HepG2 (cell line): ENCODE results near the gene MOGAT3. TPM values are rescaled to one million over a fixed set of nuclear protein-coding genes. Genes with fewer than 3 reads are reported as not detected.

Source experiments
- ARID2 ChIP-seq: sonication (generic); formaldehyde crosslinking; IDR thresholded peaks from 2 replicates; pipeline ENCODE4 v1.8.1; 2022; ENCODE audit warnings: mild to moderate bottlenecking, missing genetic modification reagents, borderline replicate concordance
- HMG20A ChIP-seq: IDR thresholded peaks from 2 replicates; pipeline ENCODE4 v1.6.1; 2016; ENCODE audit warnings: borderline replicate concordance
- KLF11 ChIP-seq: IDR thresholded peaks from 2 replicates; pipeline ENCODE4 v1.6.1; 2016; ENCODE audit warnings: missing compliant biosample characterization
- POGZ ChIP-seq: sonication (generic); formaldehyde crosslinking; IDR thresholded peaks from 2 replicates; pipeline ENCODE4 v1.4.0; 2020; ENCODE audit warnings: mild to moderate bottlenecking, missing genetic modification reagents
- SCMH1 ChIP-seq: sonication (generic); formaldehyde crosslinking; IDR thresholded peaks from 2 replicates; pipeline ENCODE4 v1.9.0; 2021; ENCODE audit warnings: missing genetic modification reagents, mild to moderate bottlenecking, borderline replicate concordance
- TCF7L2 ChIP-seq: IDR thresholded peaks from 2 replicates; pipeline ENCODE4 v1.6.1; 2011; ENCODE audit warnings: mild to moderate bottlenecking, low read depth, low read length, moderate library complexity
- ZBTB7A ChIP-seq: sonication (generic); formaldehyde crosslinking; IDR thresholded peaks from 2 replicates; pipeline ENCODE4 v1.8.0; 2022; ENCODE audit warnings: mild to moderate bottlenecking, missing genetic modification reagents
- ZFP36L1 ChIP-seq: sonication (generic); formaldehyde crosslinking; IDR thresholded peaks from 2 replicates; pipeline ENCODE4 v1.8.0; 2022; ENCODE audit warnings: mild to moderate bottlenecking, missing genetic modification reagents, moderate library complexity
- ZKSCAN5 ChIP-seq: sonication (generic); formaldehyde crosslinking; IDR thresholded peaks from 2 replicates; pipeline ENCODE4 v1.5.1; 2020; ENCODE audit warnings: mild to moderate bottlenecking, missing genetic modification reagents
- ZNF343 ChIP-seq: sonication (generic); formaldehyde crosslinking; IDR thresholded peaks from 2 replicates; pipeline ENCODE4 v1.4.0; 2020; ENCODE audit warnings: mild to moderate bottlenecking, missing genetic modification reagents
- polyA plus RNA-seq, 8 experiments: library from polyadenylated mRNA; depleted of rRNA in 3 of 8; stranded (reverse) in 7 of 8; unstranded in 1 of 8; fragments of >200 nt; fragmentation: Illumina TruSeq in 4 of 8; extraction: Trizol in 4 of 8; gene quantifications; 2 replicates each; pipeline versions ENCODE4 v1.2.1 to v1.2.3, GENCODE V29; 2011 to 2016; ENCODE audit warnings: low read depth in 4 of 8, missing spikeins in 1 of 8, mixed read lengths in 1 of 8; ENCODE audit not compliant: insufficient read depth in 1 of 8
- total RNA-seq, 5 experiments: library from RNA; depleted of rRNA; stranded (reverse); fragments of >200 nt; fragmentation: Illumina TruSeq; extraction: Trizol; gene quantifications; 2 replicates each; pipeline ENCODE4 v1.2.3, GENCODE V29; 2016; ENCODE audit warnings: low read depth in 1 of 5
- TF ChIP-seq, protein P1 (sequence below), 2 experiments: fragments of 450-650 bp in 1 of 2; sonication (generic) in 1 of 2; formaldehyde crosslinking; IDR thresholded peaks; 2 replicates each; pipeline versions ENCODE4 v1.5.0 to v1.8.0; 2020 to 2022; ENCODE audit warnings: mild to moderate bottlenecking in 1 of 2, missing genetic modification reagents in 1 of 2
- TF ChIP-seq, protein P2 (sequence below): sonication (generic); formaldehyde crosslinking; IDR thresholded peaks from 2 replicates; pipeline ENCODE4 v1.5.0; 2020; ENCODE audit warnings: mild to moderate bottlenecking, missing genetic modification reagents, borderline replicate concordance
- TF ChIP-seq, protein P3 (sequence below): sonication (generic); formaldehyde crosslinking; IDR thresholded peaks from 2 replicates; pipeline ENCODE4 v1.4.0; 2020; ENCODE audit warnings: missing genetic modification reagents
- TF ChIP-seq, protein P4 (sequence below): sonication (generic); formaldehyde crosslinking; IDR thresholded peaks from 2 replicates; pipeline ENCODE4 v1.4.0; 2020; ENCODE audit warnings: missing genetic modification reagents, borderline replicate concordance
- TF ChIP-seq, protein P5 (sequence below): sonication (generic); formaldehyde crosslinking; IDR thresholded peaks from 2 replicates; pipeline ENCODE4 v1.4.0; 2020; ENCODE audit warnings: missing genetic modification reagents
- TF ChIP-seq, protein P6 (sequence below): IDR thresholded peaks from 2 replicates; pipeline ENCODE4 v1.6.1; 2016; ENCODE audit warnings: low read depth

MOGAT3 gene
- total and polyA plus RNA-seq, 2 of the 13 experiments (the other 11 are each of a cell fraction or from before 2014, with no cell fraction given), result 22.5 to 30.5 TPM

DNA sequence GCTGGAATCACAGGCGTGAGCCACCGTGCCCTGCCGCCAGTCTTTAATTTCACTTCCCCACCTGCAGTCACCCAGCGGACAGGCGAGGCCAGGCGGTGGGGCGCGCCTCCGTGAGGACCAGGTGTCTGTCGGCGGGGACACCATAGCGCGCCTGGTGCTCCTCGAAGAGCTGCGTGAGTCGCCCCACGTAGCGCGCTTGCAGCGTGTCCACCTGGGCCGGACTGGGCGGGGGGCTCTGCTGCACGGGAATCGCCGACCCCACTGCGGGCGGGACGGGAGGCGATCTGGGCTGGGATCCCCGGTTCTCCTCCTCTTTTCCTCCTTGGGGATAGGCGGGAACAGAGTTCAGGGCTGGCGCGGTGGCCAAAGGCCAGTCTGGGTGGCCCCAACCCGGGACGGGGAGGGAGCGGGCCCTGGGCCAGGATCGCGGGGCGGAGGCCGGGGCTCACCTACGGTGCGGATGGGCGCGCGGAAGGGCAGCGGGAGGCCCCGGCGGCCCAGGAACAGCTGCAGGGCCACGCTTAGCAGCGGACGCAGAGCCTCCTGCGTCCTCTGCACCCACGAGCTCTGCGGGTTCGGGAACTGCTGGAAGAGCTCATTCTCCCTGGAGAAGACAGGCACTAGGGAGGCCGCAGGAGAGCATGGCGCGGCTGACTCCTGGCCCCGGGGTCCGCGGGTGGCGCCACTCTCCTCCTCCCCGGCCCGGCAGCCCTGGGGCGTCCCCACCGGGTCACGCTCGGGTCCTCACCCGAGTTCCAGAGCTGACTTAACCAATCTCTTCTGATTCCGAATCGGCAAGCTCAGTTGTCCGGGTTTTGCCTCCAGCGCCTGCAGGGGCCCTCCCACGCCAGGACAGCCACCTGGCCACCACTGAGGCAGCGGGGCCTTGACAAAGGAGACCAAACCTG lies 1.1 kb upstream of the MOGAT3 start (continued):
- TF ChIP-seq, protein P1, sequence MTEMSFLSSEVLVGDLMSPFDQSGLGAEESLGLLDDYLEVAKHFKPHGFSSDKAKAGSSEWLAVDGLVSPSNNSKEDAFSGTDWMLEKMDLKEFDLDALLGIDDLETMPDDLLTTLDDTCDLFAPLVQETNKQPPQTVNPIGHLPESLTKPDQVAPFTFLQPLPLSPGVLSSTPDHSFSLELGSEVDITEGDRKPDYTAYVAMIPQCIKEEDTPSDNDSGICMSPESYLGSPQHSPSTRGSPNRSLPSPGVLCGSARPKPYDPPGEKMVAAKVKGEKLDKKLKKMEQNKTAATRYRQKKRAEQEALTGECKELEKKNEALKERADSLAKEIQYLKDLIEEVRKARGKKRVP (CRISPR knock-in tag; IDR thresholded peaks at IDR 0.05), result no peak
- peak; percentile 55 for TF ChIP-seq POGZ
- TF ChIP-seq, protein P2, sequence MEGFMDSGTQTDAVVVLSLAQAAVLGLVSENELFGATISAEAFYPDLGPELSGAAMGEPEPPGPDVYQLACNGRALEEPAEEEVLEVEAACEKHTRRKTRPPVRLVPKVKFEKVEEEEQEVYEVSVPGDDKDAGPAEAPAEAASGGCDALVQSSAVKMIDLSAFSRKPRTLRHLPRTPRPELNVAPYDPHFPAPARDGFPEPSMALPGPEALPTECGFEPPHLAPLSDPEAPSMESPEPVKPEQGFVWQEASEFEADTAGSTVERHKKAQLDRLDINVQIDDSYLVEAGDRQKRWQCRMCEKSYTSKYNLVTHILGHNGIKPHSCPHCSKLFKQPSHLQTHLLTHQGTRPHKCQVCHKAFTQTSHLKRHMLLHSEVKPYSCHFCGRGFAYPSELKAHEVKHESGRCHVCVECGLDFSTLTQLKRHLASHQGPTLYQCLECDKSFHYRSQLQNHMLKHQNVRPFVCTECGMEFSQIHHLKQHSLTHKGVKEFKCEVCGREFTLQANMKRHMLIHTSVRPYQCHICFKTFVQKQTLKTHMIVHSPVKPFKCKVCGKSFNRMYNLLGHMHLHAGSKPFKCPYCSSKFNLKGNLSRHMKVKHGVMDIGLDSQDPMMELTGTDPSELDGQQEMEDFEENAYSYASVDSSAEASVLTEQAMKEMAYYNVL (CRISPR knock-in tag), result peak; percentile 74
- TF ChIP-seq SCMH1 (CRISPR knock-in tag), result no peak
- TF ChIP-seq, protein P3, sequence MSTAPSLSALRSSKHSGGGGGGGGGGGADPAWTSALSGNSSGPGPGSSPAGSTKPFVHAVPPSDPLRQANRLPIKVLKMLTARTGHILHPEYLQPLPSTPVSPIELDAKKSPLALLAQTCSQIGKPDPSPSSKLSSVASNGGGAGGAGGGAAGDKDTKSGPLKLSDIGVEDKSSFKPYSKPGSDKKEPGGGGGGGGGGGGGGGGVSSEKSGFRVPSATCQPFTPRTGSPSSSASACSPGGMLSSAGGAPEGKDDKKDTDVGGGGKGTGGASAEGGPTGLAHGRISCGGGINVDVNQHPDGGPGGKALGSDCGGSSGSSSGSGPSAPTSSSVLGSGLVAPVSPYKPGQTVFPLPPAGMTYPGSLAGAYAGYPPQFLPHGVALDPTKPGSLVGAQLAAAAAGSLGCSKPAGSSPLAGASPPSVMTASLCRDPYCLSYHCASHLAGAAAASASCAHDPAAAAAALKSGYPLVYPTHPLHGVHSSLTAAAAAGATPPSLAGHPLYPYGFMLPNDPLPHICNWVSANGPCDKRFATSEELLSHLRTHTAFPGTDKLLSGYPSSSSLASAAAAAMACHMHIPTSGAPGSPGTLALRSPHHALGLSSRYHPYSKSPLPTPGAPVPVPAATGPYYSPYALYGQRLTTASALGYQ, result no peak; the same call in 1 of the 2 replicates
- TF ChIP-seq TCF7L2, result no peak
- TF ChIP-seq, protein P4, sequence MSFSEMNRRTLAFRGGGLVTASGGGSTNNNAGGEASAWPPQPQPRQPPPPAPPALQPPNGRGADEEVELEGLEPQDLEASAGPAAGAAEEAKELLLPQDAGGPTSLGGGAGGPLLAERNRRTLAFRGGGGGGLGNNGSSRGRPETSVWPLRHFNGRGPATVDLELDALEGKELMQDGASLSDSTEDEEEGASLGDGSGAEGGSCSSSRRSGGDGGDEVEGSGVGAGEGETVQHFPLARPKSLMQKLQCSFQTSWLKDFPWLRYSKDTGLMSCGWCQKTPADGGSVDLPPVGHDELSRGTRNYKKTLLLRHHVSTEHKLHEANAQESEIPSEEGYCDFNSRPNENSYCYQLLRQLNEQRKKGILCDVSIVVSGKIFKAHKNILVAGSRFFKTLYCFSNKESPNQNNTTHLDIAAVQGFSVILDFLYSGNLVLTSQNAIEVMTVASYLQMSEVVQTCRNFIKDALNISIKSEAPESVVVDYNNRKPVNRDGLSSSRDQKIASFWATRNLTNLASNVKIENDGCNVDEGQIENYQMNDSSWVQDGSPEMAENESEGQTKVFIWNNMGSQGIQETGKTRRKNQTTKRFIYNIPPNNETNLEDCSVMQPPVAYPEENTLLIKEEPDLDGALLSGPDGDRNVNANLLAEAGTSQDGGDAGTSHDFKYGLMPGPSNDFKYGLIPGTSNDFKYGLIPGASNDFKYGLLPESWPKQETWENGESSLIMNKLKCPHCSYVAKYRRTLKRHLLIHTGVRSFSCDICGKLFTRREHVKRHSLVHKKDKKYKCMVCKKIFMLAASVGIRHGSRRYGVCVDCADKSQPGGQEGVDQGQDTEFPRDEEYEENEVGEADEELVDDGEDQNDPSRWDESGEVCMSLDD (CRISPR knock-in tag), result peak; percentile 54; the same call in 1 of the 2 replicates
- TF ChIP-seq ZNF343 (CRISPR knock-in tag), result no peak
- no peak for TF ChIP-seq ZFP36L1 (CRISPR knock-in tag)
- TF ChIP-seq, protein P5, sequence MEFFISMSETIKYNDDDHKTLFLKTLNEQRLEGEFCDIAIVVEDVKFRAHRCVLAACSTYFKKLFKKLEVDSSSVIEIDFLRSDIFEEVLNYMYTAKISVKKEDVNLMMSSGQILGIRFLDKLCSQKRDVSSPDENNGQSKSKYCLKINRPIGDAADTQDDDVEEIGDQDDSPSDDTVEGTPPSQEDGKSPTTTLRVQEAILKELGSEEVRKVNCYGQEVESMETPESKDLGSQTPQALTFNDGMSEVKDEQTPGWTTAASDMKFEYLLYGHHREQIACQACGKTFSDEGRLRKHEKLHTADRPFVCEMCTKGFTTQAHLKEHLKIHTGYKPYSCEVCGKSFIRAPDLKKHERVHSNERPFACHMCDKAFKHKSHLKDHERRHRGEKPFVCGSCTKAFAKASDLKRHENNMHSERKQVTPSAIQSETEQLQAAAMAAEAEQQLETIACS (CRISPR knock-in tag), result no peak
- no peak for TF ChIP-seq HMG20A
- no peak for TF ChIP-seq KLF11 (CRISPR knock-in tag)
- TF ChIP-seq ARID2, result peak; percentile 48; the same call in 1 of the 2 replicates
- TF ChIP-seq ZBTB7A, result no peak
- 0 out of 2 replicates have a peak, but pooled peaks have one; percentile 68 for TF ChIP-seq ZKSCAN5
- TF ChIP-seq, protein P6, sequence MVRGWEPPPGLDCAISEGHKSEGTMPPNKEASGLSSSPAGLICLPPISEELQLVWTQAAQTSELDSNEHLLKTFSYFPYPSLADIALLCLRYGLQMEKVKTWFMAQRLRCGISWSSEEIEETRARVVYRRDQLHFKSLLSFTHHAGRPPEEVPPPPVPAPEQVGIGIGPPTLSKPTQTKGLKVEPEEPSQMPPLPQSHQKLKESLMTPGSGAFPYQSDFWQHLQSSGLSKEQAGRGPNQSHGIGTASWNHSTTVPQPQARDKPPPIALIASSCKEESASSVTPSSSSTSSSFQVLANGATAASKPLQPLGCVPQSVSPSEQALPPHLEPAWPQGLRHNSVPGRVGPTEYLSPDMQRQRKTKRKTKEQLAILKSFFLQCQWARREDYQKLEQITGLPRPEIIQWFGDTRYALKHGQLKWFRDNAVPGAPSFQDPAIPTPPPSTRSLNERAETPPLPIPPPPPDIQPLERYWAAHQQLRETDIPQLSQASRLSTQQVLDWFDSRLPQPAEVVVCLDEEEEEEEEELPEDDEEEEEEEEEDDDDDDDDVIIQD (CRISPR knock-in tag), result no peak
